ENCODE results near the gene KDM4F.

Gene KDM4F

DNA sequence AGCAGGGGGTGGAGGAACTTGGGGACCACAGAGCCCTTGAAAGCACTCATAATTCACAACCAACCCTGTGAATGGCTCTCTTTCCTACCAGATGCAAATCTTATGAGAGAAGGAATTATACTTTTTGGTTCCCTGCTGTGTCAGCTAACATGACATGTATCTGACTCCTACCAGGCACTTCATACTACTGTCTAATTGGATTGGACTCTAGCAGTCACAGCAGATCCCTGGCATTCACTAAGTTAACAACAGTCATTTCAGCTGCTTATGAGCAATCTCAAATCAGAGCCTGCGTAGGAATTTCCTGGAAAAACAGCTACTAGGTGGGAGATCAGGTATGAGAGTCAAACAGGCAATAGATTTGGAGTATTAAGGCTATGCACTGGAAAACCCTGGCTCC is 29.3 kb downstream of the KDM4F start:
- Histone ChIP-seq H3K27ac (ENCODE audit: insufficient read depth in 1 of 2, low read depth in 1 of 2, low read length in 2 of 2, poor library complexity in 1 of 2, severe bottlenecking in 2 of 2) (no peak overlapping the region), H3K27me3 (replicated peaks in 2 of 5; ENCODE audit: control insufficient read depth in 4 of 5, insufficient read depth in 5 of 5, low read length in 4 of 5) (no peaks in the 10 kb centered on the region), H3K4me1 (ENCODE audit: control extremely low read depth in 1 of 4, control insufficient read depth in 4 of 4, insufficient read depth in 4 of 4, low read length in 3 of 4) (peaks cover 5 to 20% (median 8%) of the 10 kb centered on the region in 4 experiments), H3K9me3 (ENCODE audit: control extremely low read depth in 1 of 5, control insufficient read depth in 4 of 5, insufficient read depth in 2 of 5, low read depth in 1 of 5, low read length in 4 of 5) (no peaks in the 10 kb centered on the region), H3K36me3 (ENCODE audit: control insufficient read depth in 4 of 4, insufficient read depth in 4 of 4, low read length in 3 of 4) (no peaks in the 10 kb centered on the region), H3K4me3 (ENCODE audit: control insufficient read depth in 1 of 7, extremely low read depth in 1 of 7, insufficient read depth in 4 of 7, low read depth in 2 of 7, low read length in 6 of 7) (no peak overlapping the region)
- CTCF ChIA-PET: interaction anchor here (1.3 to 8.5 kb wide), 2 partner anchors 8 to 21 kb away, joined by 3 to 77 read pairs; partner anchors contain the start of gene SRSF8
- POLR2A ChIA-PET: no interaction called here
- 100% methylated on average over 1 of the region's 1 CpG for WGBS (ENCODE audit: insufficient coverage)
- DNase-seq: no peak

DNA sequence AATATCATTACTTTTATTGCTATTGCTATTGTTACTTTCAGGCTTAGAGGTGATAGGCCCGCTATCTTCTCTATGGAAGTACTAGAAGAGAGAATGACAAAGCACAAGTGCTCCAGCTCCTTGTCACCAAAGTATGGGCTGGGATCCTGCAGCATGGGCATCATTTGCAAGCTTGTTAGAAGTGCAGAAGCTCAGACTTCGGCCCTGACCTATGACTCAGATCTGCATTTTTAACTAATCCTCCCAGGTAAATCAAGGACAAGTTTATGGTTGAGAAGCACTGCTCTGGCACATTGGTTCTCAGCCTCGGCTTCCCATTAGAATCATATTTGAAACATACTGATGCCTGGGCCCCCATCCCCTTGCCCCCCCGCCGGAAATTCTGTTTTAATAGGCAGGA is 31.8 kb downstream of the KDM4F start:
- Histone ChIP-seq H3K4me1 (ENCODE audit: control extremely low read depth in 1 of 4, control insufficient read depth in 4 of 4, insufficient read depth in 4 of 4, low read length in 3 of 4) (peaks cover 5 to 15% (median 7%) of the 10 kb centered on the region in 4 experiments), H3K4me3 (ENCODE audit: control insufficient read depth in 1 of 7, extremely low read depth in 1 of 7, insufficient read depth in 4 of 7, low read depth in 2 of 7, low read length in 6 of 7) (no peak overlapping the region), H3K36me3 (ENCODE audit: control insufficient read depth in 4 of 4, insufficient read depth in 4 of 4, low read length in 3 of 4) (no peaks in the 10 kb centered on the region), H3K27me3 (replicated peaks in 2 of 5; ENCODE audit: control insufficient read depth in 4 of 5, insufficient read depth in 5 of 5, low read length in 4 of 5) (no peaks in the 10 kb centered on the region), H3K27ac (ENCODE audit: insufficient read depth in 1 of 2, low read depth in 1 of 2, low read length in 2 of 2, poor library complexity in 1 of 2, severe bottlenecking in 2 of 2) (no peak overlapping the region), H3K9me3 (ENCODE audit: control extremely low read depth in 1 of 5, control insufficient read depth in 4 of 5, insufficient read depth in 2 of 5, low read depth in 1 of 5, low read length in 4 of 5) (no peaks in the 10 kb centered on the region)
- ChIA-PET POLR2A (no interaction called here), CTCF (interaction anchor here (1.0 to 8.5 kb wide), 5 partner anchors 8 to 61 kb away, joined by 3 to 77 read pairs (median 4); partner anchors contain the start of gene SRSF8)
- DNase-seq: no peak
- WGBS (ENCODE audit: insufficient coverage): 75% methylated on average over 5 of the region's 5 CpGs

DNA sequence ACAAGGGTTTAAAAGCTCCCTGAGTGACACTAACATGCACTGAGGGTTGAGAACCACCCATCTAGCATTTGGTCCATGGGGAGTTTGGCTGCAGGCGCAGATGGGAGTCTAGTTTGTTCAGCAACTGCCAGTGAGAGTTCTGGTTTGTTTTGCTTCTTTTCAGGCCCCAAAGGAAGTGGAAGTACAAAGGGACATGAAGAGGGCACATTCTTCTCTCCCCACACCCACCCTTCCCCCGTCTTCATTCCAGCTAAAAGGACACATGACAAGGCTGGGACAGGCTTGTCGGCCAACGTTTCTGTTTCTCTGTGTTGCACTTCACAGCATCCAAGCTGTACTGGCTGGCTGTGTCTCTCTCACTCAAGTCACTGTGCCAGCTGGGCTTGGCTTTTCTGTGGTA is 32.2 kb downstream of the KDM4F start:
- Histone ChIP-seq H3K36me3 (ENCODE audit: control insufficient read depth in 4 of 4, insufficient read depth in 4 of 4, low read length in 3 of 4) (no peaks in the 10 kb centered on the region), H3K4me3 (ENCODE audit: control insufficient read depth in 1 of 7, extremely low read depth in 1 of 7, insufficient read depth in 4 of 7, low read depth in 2 of 7, low read length in 6 of 7) (no peak overlapping the region), H3K4me1 (ENCODE audit: control extremely low read depth in 1 of 4, control insufficient read depth in 4 of 4, insufficient read depth in 4 of 4, low read length in 3 of 4) (peaks cover 2 to 11% (median 4%) of the 10 kb centered on the region in 4 experiments), H3K27me3 (replicated peaks in 2 of 5; ENCODE audit: control insufficient read depth in 4 of 5, insufficient read depth in 5 of 5, low read length in 4 of 5) (no peaks in the 10 kb centered on the region), H3K9me3 (ENCODE audit: control extremely low read depth in 1 of 5, control insufficient read depth in 4 of 5, insufficient read depth in 2 of 5, low read depth in 1 of 5, low read length in 4 of 5) (no peaks in the 10 kb centered on the region), H3K27ac (ENCODE audit: insufficient read depth in 1 of 2, low read depth in 1 of 2, low read length in 2 of 2, poor library complexity in 1 of 2, severe bottlenecking in 2 of 2) (no peak overlapping the region)
- POLR2A ChIA-PET: no interaction called here
- DNase-seq: no peak
- CTCF ChIA-PET: interaction anchor here (1.2 to 8.5 kb wide), 4 partner anchors 9 to 61 kb away, joined by 3 to 77 read pairs (median 4); partner anchors contain the start of gene SRSF8
- WGBS (ENCODE audit: insufficient coverage): 94% methylated on average over 3 of the region's 4 CpGs

DNA sequence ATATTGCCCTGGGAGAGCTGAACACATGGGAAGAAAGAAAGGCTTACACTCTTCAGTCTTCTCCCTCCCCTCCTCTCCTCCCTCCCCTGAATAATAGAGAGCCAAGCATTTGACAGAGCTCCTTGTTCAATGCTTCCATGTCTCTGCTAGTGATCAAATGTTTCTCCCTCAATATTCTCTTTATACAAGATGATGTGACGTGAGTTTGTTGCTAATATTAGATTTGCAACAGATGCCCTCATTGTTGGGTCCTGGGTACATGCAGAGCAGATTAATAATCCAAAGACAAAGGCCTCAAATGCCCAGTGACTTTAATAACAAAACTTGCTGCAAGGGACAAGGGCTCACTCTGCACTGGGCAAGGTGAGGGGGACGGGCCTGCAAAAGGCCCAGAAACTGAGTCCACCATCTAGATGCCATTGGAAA is 33.4 kb downstream of the KDM4F start:
- CTCF ChIA-PET: interaction anchor here (8.5 kb wide), 1 partner anchor 12 kb away, joined by 77 read pairs; the partner anchor contains the start of gene SRSF8
- POLR2A ChIA-PET: interaction anchor here (0.6 kb wide), 1 partner anchor 30 kb away, joined by 4 read pairs; no protein-coding TSS in a partner anchor
- H3K36me3 ChIP-seq (ENCODE audit: control insufficient read depth in 4 of 4, insufficient read depth in 4 of 4, low read length in 3 of 4): no peaks in the 10 kb centered on the region
- no peaks in the 10 kb centered on the region for H3K4me1 ChIP-seq (ENCODE audit: control extremely low read depth in 1 of 4, control insufficient read depth in 4 of 4, insufficient read depth in 4 of 4, low read length in 3 of 4)
- no peak overlapping the region for H3K4me3 ChIP-seq (ENCODE audit: control insufficient read depth in 1 of 7, extremely low read depth in 1 of 7, insufficient read depth in 4 of 7, low read depth in 2 of 7, low read length in 6 of 7)
- no peak overlapping the region for H3K27ac ChIP-seq (ENCODE audit: insufficient read depth in 1 of 2, low read depth in 1 of 2, low read length in 2 of 2, poor library complexity in 1 of 2, severe bottlenecking in 2 of 2)
- 100% methylated on average over 1 of the region's 2 CpGs for WGBS (ENCODE audit: insufficient coverage)
- no peaks in the 10 kb centered on the region for H3K9me3 ChIP-seq (ENCODE audit: control extremely low read depth in 1 of 5, control insufficient read depth in 4 of 5, insufficient read depth in 2 of 5, low read depth in 1 of 5, low read length in 4 of 5)
- DNase-seq: no peak
- no peaks in the 10 kb centered on the region for H3K27me3 ChIP-seq (replicated peaks in 2 of 5; ENCODE audit: control insufficient read depth in 4 of 5, insufficient read depth in 5 of 5, low read length in 4 of 5)

DNA sequence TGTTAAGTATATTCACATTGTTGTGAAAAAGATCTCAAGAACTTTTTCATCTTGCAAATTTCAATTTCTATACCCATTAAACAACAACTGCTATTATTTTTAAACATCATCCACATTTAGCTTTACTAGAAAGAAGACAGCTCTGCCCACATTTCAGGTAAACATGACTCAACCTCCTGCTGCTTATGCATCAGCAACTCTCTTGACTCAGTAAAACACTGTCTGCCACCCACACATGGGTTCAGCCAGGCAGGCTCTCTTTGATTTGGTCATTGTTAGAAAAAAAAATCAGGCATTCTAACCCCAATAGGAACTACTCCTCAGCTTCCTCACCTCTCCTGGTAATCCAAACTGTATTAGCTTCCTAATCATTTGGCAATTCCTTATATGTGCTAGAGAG is 35.3 kb downstream of the KDM4F start:
- CTCF ChIA-PET: interaction anchor here (1.4 to 8.5 kb wide), 6 partner anchors 8 to 64 kb away, joined by 3 to 77 read pairs (median 5); partner anchors contain the start of gene SRSF8
- Histone ChIP-seq H3K4me3 (ENCODE audit: control insufficient read depth in 1 of 7, extremely low read depth in 1 of 7, insufficient read depth in 4 of 7, low read depth in 2 of 7, low read length in 6 of 7) (no peak overlapping the region), H3K27me3 (replicated peaks in 2 of 5; ENCODE audit: control insufficient read depth in 4 of 5, insufficient read depth in 5 of 5, low read length in 4 of 5) (no peaks in the 10 kb centered on the region), H3K4me1 (ENCODE audit: control extremely low read depth in 1 of 4, control insufficient read depth in 4 of 4, insufficient read depth in 4 of 4, low read length in 3 of 4) (peaks cover 0 to 10% (median 7%) of the 10 kb centered on the region in 4 experiments), H3K9me3 (ENCODE audit: control extremely low read depth in 1 of 5, control insufficient read depth in 4 of 5, insufficient read depth in 2 of 5, low read depth in 1 of 5, low read length in 4 of 5) (no peaks in the 10 kb centered on the region), H3K36me3 (ENCODE audit: control insufficient read depth in 4 of 4, insufficient read depth in 4 of 4, low read length in 3 of 4) (no peaks in the 10 kb centered on the region), H3K27ac (ENCODE audit: insufficient read depth in 1 of 2, low read depth in 1 of 2, low read length in 2 of 2, poor library complexity in 1 of 2, severe bottlenecking in 2 of 2) (no peak overlapping the region)
- POLR2A ChIA-PET: no interaction called here
- no peak for DNase-seq

DNA sequence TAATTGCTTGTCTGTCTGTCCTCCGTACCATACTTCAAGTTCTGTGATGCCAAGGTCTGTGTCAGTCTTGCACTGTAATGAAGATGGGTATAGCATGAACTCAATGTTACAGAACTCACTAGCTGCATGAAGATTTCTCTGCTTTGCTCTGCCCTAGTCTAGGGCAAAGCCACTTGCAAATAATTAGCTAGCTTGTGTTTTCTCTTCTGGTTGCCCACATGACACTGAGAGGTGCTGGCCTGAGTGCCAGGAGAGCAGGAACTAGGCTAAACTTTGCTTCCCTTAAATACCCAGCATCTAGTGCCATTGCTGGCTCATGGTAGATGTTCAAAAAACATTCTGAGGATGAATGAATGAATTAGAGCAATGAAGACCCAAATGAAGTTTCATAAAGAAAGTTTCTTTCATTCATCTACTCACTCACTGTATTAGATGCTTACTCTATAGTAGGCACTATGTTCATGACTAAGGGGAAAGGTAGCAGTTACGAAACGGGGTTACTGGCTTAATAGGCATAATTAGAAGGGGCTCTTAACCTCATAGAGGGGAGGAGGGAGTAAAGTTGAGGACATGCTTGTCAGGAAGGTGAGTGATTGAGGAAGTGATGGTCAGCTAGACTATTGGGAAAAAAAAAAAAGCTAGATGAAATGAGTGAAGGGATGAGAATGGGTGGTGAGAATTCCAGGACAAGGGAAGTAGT is 36.0 kb downstream of the KDM4F start:
- ChIA-PET POLR2A (no interaction called here), CTCF (interaction anchor here (1.0 to 8.5 kb wide), 8 partner anchors 9 to 63 kb away, joined by 3 to 77 read pairs (median 4); partner anchors contain the start of gene SRSF8)
- Histone ChIP-seq H3K4me3 (ENCODE audit: control insufficient read depth in 1 of 7, extremely low read depth in 1 of 7, insufficient read depth in 4 of 7, low read depth in 2 of 7, low read length in 6 of 7) (no peak overlapping the region), H3K27ac (ENCODE audit: insufficient read depth in 1 of 2, low read depth in 1 of 2, low read length in 2 of 2, poor library complexity in 1 of 2, severe bottlenecking in 2 of 2) (no peak overlapping the region), H3K9me3 (ENCODE audit: control extremely low read depth in 1 of 5, control insufficient read depth in 4 of 5, insufficient read depth in 2 of 5, low read depth in 1 of 5, low read length in 4 of 5) (no peaks in the 10 kb centered on the region), H3K36me3 (ENCODE audit: control insufficient read depth in 4 of 4, insufficient read depth in 4 of 4, low read length in 3 of 4) (no peaks in the 10 kb centered on the region), H3K4me1 (ENCODE audit: control extremely low read depth in 1 of 4, control insufficient read depth in 4 of 4, insufficient read depth in 4 of 4, low read length in 3 of 4) (peaks cover 0 to 16% (median 7%) of the 10 kb centered on the region in 4 experiments), H3K27me3 (replicated peaks in 2 of 5; ENCODE audit: control insufficient read depth in 4 of 5, insufficient read depth in 5 of 5, low read length in 4 of 5) (no peaks in the 10 kb centered on the region)
- 90% methylated on average over 3 of the region's 3 CpGs for WGBS (ENCODE audit: insufficient coverage)
- no peak for DNase-seq

DNA sequence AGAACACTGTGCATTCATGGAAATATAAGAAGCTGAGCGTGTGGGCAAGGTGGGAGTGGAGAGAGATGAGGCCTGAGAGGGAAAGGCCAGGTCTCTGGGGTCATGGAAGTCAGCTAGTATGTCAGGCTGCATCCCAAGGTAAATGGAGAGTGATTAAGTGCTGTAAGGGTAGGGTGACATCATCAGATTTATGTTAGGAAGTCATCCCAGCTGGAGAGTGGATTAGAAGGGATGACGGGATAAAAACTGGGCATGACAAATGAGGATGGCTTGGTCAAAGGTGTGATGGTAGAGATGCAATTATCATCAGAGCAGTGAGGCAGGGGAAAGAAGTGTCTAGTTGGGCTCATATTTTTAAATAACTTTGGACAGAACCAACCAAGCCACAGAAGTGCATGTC is 36.9 kb downstream of the KDM4F start:
- Histone ChIP-seq H3K27me3 (replicated peaks in 2 of 5; ENCODE audit: control insufficient read depth in 4 of 5, insufficient read depth in 5 of 5, low read length in 4 of 5) (no peaks in the 10 kb centered on the region), H3K4me3 (ENCODE audit: control insufficient read depth in 1 of 7, extremely low read depth in 1 of 7, insufficient read depth in 4 of 7, low read depth in 2 of 7, low read length in 6 of 7) (no peak overlapping the region), H3K27ac (ENCODE audit: insufficient read depth in 1 of 2, low read depth in 1 of 2, low read length in 2 of 2, poor library complexity in 1 of 2, severe bottlenecking in 2 of 2) (no peak overlapping the region), H3K36me3 (ENCODE audit: control insufficient read depth in 4 of 4, insufficient read depth in 4 of 4, low read length in 3 of 4) (no peaks in the 10 kb centered on the region), H3K9me3 (ENCODE audit: control extremely low read depth in 1 of 5, control insufficient read depth in 4 of 5, insufficient read depth in 2 of 5, low read depth in 1 of 5, low read length in 4 of 5) (no peaks in the 10 kb centered on the region), H3K4me1 (ENCODE audit: control extremely low read depth in 1 of 4, control insufficient read depth in 4 of 4, insufficient read depth in 4 of 4, low read length in 3 of 4) (peaks cover 5 to 21% (median 16%) of the 10 kb centered on the region in 4 experiments)
- WGBS (ENCODE audit: insufficient coverage): 97% methylated on average over 2 of the region's 2 CpGs
- DNase-seq: no peak
- CTCF ChIA-PET: interaction anchor here (1.0 to 8.5 kb wide), 6 partner anchors 9 to 53 kb away, joined by 3 to 77 read pairs (median 4); partner anchors contain the start of gene SRSF8
- POLR2A ChIA-PET: no interaction called here

All from common myeloid progenitor, CD34-positive (primary cell).